ENCODE measurements around the gene GPR160. TPM values are rescaled to one million over a fixed set of nuclear protein-coding genes. Genes with fewer than 3 reads are reported as not detected.
A peak's percentile ranks its signal among the peaks of the same experiment; 100 is the strongest.

Gene GPR160
- total RNA-seq, 2 donors from 2014 or later, result 56.4 to 78.4 TPM

- Histone ChIP-seq H3K4me1 (no peaks in the 10 kb centered on the region), H3K4me3 (no peak overlapping the region), H3K27ac (no peak overlapping the region), H3K36me3 (no peaks in the 10 kb centered on the region), H3K9me3 (no peaks in the 10 kb centered on the region), H3K9ac (ENCODE audit: low read depth in 2 of 2, low read length in 2 of 2) (no peak overlapping the region), H3K27me3 (no peaks in the 10 kb centered on the region)
- intact Hi-C loops (cut with DNase I), result no loop called here
- TF ChIP-seq CTCF (IDR thresholded peaks at IDR 0.05), result no peak
- peak; percentile 55 for DNase-seq
Measured at GRCh38 chr3:170033489-170033888, 4.3 kb upstream of the GPR160 start.

DNA sequence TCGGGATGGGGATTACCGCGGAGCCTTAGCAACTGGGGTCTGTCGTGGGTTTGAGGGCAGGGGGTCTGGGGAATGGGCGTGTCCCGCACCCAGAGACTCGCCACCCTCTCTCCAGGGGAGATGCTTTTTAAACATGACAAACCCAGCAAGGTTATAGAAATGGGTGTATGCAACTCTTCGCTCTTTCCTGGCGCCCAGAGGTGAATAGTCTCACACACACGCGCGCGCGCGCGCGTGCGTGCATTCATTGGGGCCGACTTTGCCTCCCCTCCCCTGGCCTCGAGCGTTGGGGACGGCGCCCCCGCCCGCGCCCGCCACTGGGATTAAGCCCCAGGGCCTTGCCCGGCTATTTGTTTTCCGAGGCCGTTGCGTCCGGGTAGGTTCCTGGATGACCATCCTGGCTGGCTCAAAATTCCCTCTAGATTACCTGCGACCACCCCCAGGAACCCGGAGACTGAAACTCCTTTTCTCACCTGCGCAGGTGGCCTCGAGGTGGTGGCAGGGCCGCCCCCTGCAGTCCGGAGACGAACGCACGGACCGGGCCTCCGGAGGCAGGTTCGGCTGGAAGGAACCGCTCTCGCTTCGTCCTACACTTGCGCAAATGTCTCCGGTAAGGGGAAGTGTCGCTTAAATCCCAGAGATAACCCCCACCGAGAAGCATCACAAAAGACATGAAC lies 777 bp downstream of the GPR160 start:
- Histone ChIP-seq H3K27me3 (no peaks in the 10 kb centered on the region), H3K4me3 (peak overlapping the region; percentile 80), H3K9me3 (no peaks in the 10 kb centered on the region), H3K27ac (peak overlapping the region; percentile 89), H3K9ac (ENCODE audit: low read depth in 2 of 2, low read length in 2 of 2) (peak overlapping the region; percentile 79 to 99), H3K36me3 (no peaks in the 10 kb centered on the region), H3K4me1 (no peaks in the 10 kb centered on the region)
- peak; percentile 29 for TF ChIP-seq CTCF (IDR thresholded peaks at IDR 0.05)
- peak; percentile 63 for DNase-seq
- intact Hi-C loops (cut with DNase I), result loop anchor here (5.0 kb wide), 2 partner anchors 176 to 271 kb away; partner anchors contain the start of genes ACTRT3 and TERC

GRCh38 chr3:170040418-170040817 lies 2.6 kb downstream of the GPR160 start:
- H3K9ac ChIP-seq (ENCODE audit: low read depth in 2 of 2, low read length in 2 of 2), result peak overlapping the region in 1 of 2 donors; percentile 76
- no peak for TF ChIP-seq CTCF (IDR thresholded peaks at IDR 0.05)
- intact Hi-C loops (cut with DNase I), result loop anchor here (5.0 kb wide), 1 partner anchor 37 kb away; no protein-coding TSS in a partner anchor
- H3K36me3 ChIP-seq, result no peaks in the 10 kb centered on the region
- DNase-seq, result peak; percentile 31
- H3K9me3 ChIP-seq, result no peaks in the 10 kb centered on the region
- H3K4me1 ChIP-seq, result no peaks in the 10 kb centered on the region
- H3K27me3 ChIP-seq, result no peaks in the 10 kb centered on the region
- H3K27ac ChIP-seq, result peak overlapping the region; percentile 89
- peak overlapping the region; percentile 80 for H3K4me3 ChIP-seq

DNA sequence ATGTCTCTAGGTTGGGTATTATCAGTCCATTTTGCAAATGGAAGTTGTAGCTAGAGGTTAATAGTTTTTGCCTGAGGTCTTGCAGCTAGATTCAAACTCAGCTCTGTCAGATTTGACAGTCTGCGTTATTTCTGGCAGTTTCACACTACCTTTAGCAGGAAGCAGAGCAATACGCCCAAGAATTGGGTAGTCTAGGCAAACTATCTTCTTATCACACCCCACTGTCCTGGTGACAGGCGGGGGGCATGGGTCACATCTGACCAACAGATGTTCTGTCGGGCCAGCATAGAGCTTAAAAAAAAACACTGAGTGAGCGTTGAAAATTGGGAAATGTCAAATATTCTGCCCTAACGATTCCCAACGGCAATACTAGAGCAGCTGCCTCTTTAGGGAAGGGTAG lies 5.7 kb downstream of the GPR160 start:
- intact Hi-C loops (cut with DNase I), result loop anchor here (5.0 kb wide), 1 partner anchor 34 kb away; no protein-coding TSS in a partner anchor
- no peak overlapping the region for H3K4me3 ChIP-seq
- H3K27ac ChIP-seq, result no peak overlapping the region
- H3K9ac ChIP-seq (ENCODE audit: low read depth in 2 of 2, low read length in 2 of 2), result peak overlapping the region in 1 of 2 donors; percentile 21
- no peak for TF ChIP-seq CTCF (IDR thresholded peaks at IDR 0.05)
- no peaks in the 10 kb centered on the region for H3K36me3 ChIP-seq
- no peak for DNase-seq
- H3K9me3 ChIP-seq, result no peaks in the 10 kb centered on the region
- H3K4me1 ChIP-seq, result peaks cover 14% of the 10 kb centered on the region
- H3K27me3 ChIP-seq, result no peaks in the 10 kb centered on the region

DNA sequence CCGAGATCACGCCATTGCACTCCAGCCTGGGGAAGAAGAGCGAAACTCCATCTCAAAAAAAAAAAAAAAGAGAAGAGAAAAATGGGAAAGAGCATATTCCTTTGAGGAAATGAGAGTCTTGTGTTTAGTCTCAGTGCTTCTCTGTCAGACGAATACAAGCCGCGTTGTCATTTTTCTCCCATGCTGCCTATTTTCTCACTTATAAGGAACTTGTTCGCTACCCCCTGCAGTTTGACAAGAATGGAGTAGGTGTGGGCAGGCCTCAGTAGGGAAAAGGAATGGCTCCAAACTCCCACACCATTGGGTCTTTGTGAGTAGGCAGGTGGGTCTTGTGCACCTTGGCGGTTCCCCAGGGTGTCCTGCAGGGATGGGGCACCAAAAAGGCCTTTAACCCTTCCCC lies 6.5 kb downstream of the GPR160 start:
- Histone ChIP-seq H3K4me3 (no peak overlapping the region), H3K27me3 (no peaks in the 10 kb centered on the region), H3K9ac (ENCODE audit: low read depth in 2 of 2, low read length in 2 of 2) (peak overlapping the region; percentile 54 to 55), H3K9me3 (no peaks in the 10 kb centered on the region), H3K4me1 (peaks cover 14% of the 10 kb centered on the region), H3K36me3 (no peaks in the 10 kb centered on the region), H3K27ac (peak overlapping the region; percentile 89)
- no peak for DNase-seq
- TF ChIP-seq CTCF (IDR thresholded peaks at IDR 0.05), result no peak
- intact Hi-C loops (cut with DNase I), result loop anchor here (5.0 kb wide), 1 partner anchor 33 kb away; no protein-coding TSS in a partner anchor
